GM19193 (cell line): Measurements from ENCODE around the gene PHF20.

Experiments used
- POLR2A ChIP-seq: IDR thresholded peaks from 4 replicates; pipeline ENCODE4 v1.6.1; 2011; ENCODE audit not compliant: insufficient read depth, insufficient read length; ENCODE audit errors: extremely low read depth

Gene PHF20

DNA sequence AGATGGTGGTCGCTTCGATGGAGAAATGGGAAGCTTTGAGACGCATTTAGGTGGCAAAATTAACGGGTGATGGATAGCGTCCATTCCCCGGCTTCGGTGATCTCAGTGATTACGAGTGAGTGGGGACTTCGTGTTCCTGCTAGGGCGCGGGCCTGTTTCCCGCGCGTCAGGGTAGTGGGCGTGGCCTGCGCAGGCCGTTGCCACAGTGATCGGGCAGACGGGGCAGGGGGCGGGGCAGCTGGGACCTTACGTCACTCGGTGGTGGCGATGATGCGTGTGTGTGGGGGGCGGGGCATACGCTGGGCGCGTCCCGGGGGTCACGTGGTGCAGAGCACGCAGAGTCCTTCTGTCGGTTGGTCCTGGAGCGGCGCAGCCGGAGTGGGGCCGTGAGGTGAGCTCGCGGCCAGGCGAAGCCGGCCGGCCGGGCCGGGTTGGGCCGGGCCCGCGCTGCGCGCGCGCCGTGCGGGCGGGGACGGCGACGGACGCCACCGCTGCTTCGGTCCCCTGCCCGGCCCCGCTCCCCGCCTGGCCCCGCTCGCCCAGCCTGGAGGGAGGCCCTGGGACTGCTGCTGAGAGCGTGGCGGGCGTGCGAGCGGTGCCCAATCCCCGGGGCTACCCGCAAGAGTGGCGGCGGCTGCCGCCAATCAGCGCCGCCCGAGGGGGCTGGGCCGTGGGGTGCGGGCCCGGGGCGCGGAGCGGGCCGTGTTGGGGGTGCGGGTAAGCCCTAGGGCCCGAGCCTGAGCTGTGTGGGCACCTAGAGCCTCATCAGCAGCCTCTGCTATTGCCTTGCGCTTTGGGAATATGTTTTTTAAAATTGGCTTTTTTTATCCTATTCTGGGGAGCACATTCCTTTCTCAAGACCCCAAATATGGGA, at the start of gene PHF20:
PHF20 (plus strand) TSS at position 327 of the 874 bp plus-strand sequence. CDS start 29,508 bp downstream, outside the sequence.
- TF ChIP-seq POLR2A = peak; percentile 82

- peak; percentile 32 for TF ChIP-seq POLR2A
Observed at GRCh38 chr20:35724321-35725230, 47.2 kb upstream of the PHF20 start.

DNA sequence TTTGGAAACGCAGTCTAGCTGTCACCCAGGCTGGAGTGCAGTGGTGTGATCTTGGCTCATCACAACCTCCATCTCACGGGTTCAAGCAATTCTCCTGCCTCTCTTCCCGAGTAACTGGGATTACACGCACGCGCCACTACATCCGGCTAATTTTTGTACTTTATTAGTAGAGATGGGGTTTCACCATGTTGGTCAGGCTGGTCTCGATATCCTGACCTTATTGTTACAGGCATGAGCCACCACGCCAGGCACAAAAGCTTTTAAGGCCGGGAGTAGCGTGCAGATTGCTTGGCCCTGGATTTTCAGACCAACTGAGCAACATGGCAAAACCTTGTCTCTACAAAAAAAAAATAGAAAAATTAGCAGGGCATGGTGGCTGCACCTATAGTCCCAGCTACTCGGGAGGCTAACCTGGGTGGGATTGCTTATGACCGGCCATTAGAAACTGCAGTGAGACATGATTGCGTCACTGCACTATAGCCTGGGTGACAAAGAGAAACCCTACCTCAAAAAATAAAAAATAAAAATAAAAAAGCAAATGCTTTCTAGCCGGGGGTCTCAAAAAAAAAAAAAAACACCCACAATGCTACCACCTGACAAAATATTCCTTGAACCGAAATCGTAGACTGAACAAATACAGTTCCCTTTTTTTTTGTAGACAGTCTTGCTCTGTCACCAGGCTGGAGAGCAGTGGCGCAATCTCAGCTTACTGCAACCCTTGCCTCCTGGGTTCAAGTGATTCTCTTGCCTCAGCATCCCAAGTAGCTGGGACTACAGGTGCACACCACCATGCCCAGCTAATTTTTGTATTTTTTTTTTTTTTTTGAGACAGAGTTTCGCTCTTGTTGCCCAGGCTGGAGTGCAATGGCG, 44.7 kb upstream of the PHF20 start:
- TF ChIP-seq POLR2A = no peak

DNA sequence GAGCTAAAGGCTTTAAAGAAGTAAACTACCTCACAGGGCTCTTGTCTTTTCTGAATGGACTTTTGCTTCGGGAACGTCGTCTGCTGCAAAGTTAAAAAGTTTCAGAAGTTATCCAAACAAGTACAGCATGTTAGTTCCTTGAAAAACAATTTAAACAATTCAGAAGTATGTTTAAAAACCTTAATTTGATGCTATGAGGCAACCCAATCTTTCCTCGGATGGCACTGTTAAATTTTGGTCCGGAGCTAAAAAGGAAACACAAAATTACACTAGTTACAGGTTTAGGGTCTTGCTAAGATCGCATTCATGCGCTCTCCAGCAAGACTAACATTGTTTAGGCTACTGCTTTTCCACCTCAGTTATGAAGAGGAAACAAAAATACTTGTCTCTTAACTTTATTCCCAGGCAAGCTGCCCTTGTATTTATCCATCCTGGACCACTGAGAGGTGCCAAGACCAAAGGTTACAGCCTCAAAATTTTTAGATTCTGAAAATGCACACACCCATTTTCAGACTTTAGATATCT, 42.5 kb upstream of the PHF20 start:
- TF ChIP-seq POLR2A = no peak

DNA sequence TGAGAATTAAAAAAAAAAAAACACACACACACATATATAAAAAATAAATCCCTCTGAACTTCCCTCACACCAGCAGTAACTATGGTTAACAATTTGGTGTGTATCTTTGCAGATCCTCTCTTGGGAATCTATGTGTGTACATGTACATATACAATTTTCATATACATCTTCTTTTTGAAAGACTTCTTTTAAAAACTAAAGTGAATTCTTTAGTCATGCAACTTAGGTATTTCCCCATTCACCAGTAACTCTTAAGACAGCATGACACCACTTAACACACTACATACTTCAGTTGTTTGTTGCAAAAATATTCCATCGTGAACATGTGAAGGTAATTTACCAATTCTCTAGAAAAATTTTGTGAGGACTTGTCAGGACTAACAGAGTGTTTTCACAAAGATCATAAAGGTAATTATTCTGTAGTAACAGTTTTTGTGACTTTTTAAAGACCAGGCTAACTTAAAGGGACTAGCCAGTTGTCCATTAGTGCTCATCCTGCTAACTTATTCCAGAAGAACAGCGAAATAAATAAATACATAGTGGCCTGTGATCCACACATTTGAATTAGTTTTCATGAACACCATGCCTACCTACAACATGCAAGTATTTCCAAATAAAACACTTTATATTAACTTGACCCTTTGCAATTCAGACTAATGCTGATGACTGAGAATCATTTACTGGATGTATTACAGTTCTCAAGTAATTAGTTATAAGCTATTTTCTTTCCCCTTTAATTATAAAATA, 41.8 kb upstream of the PHF20 start:
- no peak for TF ChIP-seq POLR2A

DNA sequence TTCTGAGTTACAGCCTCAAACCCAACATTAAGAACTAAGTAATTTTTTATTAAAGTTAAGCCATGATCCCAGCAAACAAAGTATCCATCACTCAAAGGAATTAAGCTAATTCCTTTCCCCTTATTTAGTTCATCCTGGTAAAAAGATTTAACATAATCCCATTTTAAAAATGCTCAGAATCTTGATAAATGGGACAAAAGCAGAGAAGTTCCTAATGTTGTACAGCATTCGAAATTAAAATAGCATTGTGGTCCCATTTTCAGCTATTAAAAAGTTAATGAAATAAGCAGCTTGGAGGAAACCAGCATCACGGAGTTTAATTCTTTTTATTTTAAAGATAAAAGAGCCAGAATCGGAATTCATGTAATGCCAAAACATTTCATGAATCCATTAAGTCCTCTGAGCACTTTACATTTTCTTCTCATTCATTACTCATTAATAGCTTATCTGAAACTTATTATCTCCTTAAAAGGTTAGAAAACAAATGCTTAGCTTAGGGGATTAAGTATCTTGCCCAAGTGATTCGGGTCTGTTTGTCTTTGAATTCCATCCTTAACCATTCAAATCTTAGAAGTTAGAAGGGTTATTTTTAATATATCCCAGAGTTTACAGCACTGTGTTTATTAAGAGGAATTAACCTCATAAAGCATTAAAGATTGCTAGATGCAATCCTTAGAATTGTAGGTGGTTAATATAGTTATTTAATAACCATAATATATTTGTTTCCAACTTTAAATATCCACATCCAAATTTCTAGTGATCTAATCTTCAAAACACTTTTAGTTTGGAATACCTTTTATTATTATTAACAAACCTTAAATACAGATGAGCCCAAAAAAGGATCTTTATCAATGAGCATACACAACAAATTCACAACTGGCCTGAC, 41.0 kb upstream of the PHF20 start:
- no peak for TF ChIP-seq POLR2A

DNA sequence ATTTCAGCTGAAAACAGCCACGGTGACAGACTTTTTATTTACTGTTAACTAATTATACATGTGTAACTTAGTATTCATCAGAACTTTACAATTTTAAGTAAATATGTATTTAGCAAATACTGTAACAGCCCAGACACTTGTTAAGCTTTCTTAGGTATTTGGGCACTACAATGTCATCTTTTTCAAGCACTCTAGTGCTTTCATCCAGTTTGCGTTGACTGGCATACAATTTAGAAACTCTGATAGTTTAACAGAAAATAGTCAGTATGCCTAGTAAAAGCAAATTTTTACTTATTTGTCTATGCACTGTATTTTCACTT, 40.4 kb upstream of the PHF20 start:
- no peak for TF ChIP-seq POLR2A

- no peak for TF ChIP-seq POLR2A
Observed at GRCh38 chr20:35731862-35732643, 39.8 kb upstream of the PHF20 start.

- TF ChIP-seq POLR2A = no peak
Observed at GRCh38 chr20:35732644-35732982, 39.2 kb upstream of the PHF20 start.

GRCh38 chr20:35734374-35734773, 37.4 kb upstream of the PHF20 start:
- TF ChIP-seq POLR2A = no peak

DNA sequence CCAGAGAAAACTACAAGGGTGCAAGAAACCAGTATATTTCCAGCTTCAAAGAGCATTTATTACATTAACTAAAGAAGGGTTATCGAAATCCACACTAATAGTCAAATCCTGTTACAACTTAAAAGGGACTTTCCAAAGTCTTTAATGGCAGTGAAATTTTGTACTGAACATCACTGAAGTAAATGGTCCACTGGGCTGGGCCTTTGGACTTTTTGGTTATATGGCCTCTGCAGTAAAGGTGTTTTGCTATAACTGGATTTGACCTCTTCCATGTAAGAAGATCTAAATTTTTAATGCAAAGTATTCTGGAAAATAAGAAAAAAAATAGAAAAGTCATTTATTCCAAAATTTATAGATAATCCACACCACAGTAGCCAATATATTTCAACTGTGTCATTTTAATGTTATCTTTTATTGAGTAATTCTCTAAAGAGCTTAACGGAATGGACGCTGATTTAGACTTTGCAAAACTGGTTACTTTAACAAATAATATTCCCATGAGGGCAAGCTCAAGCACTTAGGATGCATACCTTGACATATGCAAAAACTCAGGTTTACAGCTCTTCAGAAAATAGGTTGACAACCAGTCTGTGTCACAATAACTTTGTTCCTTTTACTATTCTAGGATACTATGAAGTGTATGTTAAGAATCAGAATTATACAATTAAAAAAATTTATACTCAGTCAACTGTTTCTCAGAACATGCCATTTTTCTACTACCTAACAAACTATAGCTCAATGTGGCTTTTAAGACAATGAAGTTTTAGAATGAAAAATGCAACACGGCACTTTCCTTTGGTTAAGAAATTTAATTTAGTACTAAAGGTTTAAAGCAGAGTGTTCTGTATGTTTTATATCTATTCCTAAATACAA, 36.8 kb upstream of the PHF20 start:
- no peak for TF ChIP-seq POLR2A
